NCI-H446 (cell line): Measurements from ENCODE around the gene PDHA1.
A peak's percentile ranks its signal among the peaks of the same experiment; 100 is the strongest.

Experiments
- DNase-seq, 2 experiments: peaks; one replicate each; lab custom pipeline; 2025; lab: John Stamatoyannopoulos, UW

PDHA1 gene

GRCh38 chrX:19343535-19344408, at the start of gene PDHA1:
PDHA1 (plus strand) TSS chrX:19343927; CDS start chrX:19344038, 111 bp downstream.
- peak; percentile 81 to 96 for DNase-seq

GRCh38 chrX:19303256-19303880, 40.4 kb upstream of the PDHA1 start:
- DNase-seq = no peak

GRCh38 chrX:19326567-19326966, 17.2 kb upstream of the PDHA1 start:
- DNase-seq = no peak

GRCh38 chrX:19331831-19332230, 11.9 kb upstream of the PDHA1 start:
- no peak for DNase-seq

- DNase-seq = peak in 1 of 2 experiments; percentile 45
Measured at GRCh38 chrX:19332983-19333382, 10.7 kb upstream of the PDHA1 start.

- DNase-seq = peak; percentile 2 to 5
Measured at GRCh38 chrX:19334945-19335626, 8.6 kb upstream of the PDHA1 start.

- peak in 1 of 2 experiments; percentile 6 for DNase-seq
Measured at GRCh38 chrX:19342331-19342906, 1.3 kb upstream of the PDHA1 start.

GRCh38 chrX:19343085-19343534, 617 bp upstream of the PDHA1 start:
- no peak for DNase-seq

- no peak for DNase-seq
Measured at GRCh38 chrX:19344661-19345060, 934 bp downstream of the PDHA1 start.

GRCh38 chrX:19347916-19348315, 4.2 kb downstream of the PDHA1 start:
- no peak for DNase-seq

- no peak for DNase-seq
Measured at GRCh38 chrX:19349264-19349663, 5.5 kb downstream of the PDHA1 start.

GRCh38 chrX:19350941-19351384, 7.2 kb downstream of the PDHA1 start:
- no peak for DNase-seq

GRCh38 chrX:19354625-19355024, 10.9 kb downstream of the PDHA1 start:
- no peak for DNase-seq

GRCh38 chrX:19358521-19358920, 14.8 kb downstream of the PDHA1 start:
- no peak for DNase-seq

GRCh38 chrX:19360903-19361302, 17.2 kb downstream of the PDHA1 start:
- DNase-seq = no peak

GRCh38 chrX:19361701-19362100, 18.0 kb downstream of the PDHA1 start:
- DNase-seq = no peak

- no peak for DNase-seq
Measured at GRCh38 chrX:19368576-19368975, 24.8 kb downstream of the PDHA1 start.

- DNase-seq = no peak
Measured at GRCh38 chrX:19370061-19370460, 26.3 kb downstream of the PDHA1 start.

GRCh38 chrX:19372170-19372546, 28.4 kb downstream of the PDHA1 start:
- DNase-seq = peak; percentile 1 to 30

GRCh38 chrX:19372547-19373331, 29.0 kb downstream of the PDHA1 start:
- DNase-seq = no peak

GRCh38 chrX:19373351-19373891, 29.7 kb downstream of the PDHA1 start:
- no peak for DNase-seq
